Endothelial cell of umbilical vein (primary cell): ENCODE measurements around the gene CCDC186. TPM values are rescaled to one million over a fixed set of nuclear protein-coding genes. Genes with fewer than 3 reads are reported as not detected.

Source experiments
- BruUV-seq: library from RNA; stranded (reverse); fragments of 400-500 nt; replicated peaks from 2 replicates; lab custom pipeline; 2021; lab: Mats Ljungman, UMichigan
- CTCF ChIA-PET: fragments of 300-600, 350-600 bp; sonication (Branson Sonifier 250); formaldehyde crosslinking; loops from one replicate; lab custom pipeline; 2021; ENCODE audit warnings: antibody characterized with exemption, inconsistent platforms; lab: Charles Lee
- POLR2A ChIA-PET: fragments of 300-600, 350-600 bp; sonication (Branson Sonifier 250); formaldehyde crosslinking; loops from one replicate; lab custom pipeline; 2021; ENCODE audit warnings: antibody characterized with exemption, inconsistent platforms; lab: Charles Lee
- DNase-seq: peaks from one replicate; pipeline ENCODE4 v3.0.0-alpha.2; 2011; ENCODE audit warnings: low read depth, low spot score
- FAIRE-seq: peaks from 2 replicates; lab custom pipeline; 2011; peaks lifted over from hg19 to GRCh38; lab: Jason Lieb, UNC
- H2AFZ ChIP-seq: 2 replicates; pipeline ENCODE4 v1.6.0; 2012; ENCODE audit warnings: low read depth, low read length, control low read depth, inconsistent platforms
- H3K27ac ChIP-seq: 2 replicates; pipeline ENCODE4 v1.5.1; 2011; ENCODE audit warnings: low read depth, mild to moderate bottlenecking, control low read depth, low read length, moderate library complexity; ENCODE audit not compliant: insufficient read depth
- H3K27me3 ChIP-seq, 2 experiments: 2 replicates each; pipeline versions ENCODE4 v1.6.0 to v1.6.1; 2011; ENCODE audit warnings: low read length in 2 of 2, mixed read lengths in 1 of 2; ENCODE audit not compliant: control insufficient read depth in 2 of 2, insufficient read depth in 2 of 2
- H3K36me3 ChIP-seq, 2 experiments: 2 replicates in 1 of 2; 3 replicates in 1 of 2; pipeline ENCODE4 v1.5.1; 2011; ENCODE audit warnings: low read length in 2 of 2, mild to moderate bottlenecking in 1 of 2, moderate library complexity in 1 of 2; ENCODE audit not compliant: control insufficient read depth in 2 of 2, insufficient read depth in 2 of 2; ENCODE audit errors: extremely low read depth in 1 of 2
- H3K4me1 ChIP-seq: 3 replicates; pipeline ENCODE4 v1.5.1; 2011; ENCODE audit warnings: mild to moderate bottlenecking, low read length; ENCODE audit not compliant: control insufficient read depth, insufficient read depth; ENCODE audit errors: extremely low read depth
- H3K4me2 ChIP-seq: 2 replicates; pipeline ENCODE4 v1.6.1; 2011; ENCODE audit warnings: low read length, control low read depth, mixed read lengths; ENCODE audit not compliant: insufficient read depth
- H3K4me3 ChIP-seq, 3 experiments: fragments of 200-600 bp in 1 of 3; sonication (generic), shearing (Covaris generic) in 1 of 3; replicated peaks in 1 of 3; 2 replicates each; pipeline ENCODE4 v1.5.1; 2011 to 2016; ENCODE audit warnings: control low read depth in 3 of 3, low read length in 3 of 3, mild to moderate bottlenecking in 2 of 3, inconsistent platforms in 1 of 3, low read depth in 1 of 3, moderate library complexity in 1 of 3; ENCODE audit not compliant: insufficient read depth in 1 of 3
- H3K79me2 ChIP-seq: 2 replicates; pipeline ENCODE4 v1.6.0; 2012; ENCODE audit warnings: low read length, inconsistent platforms; ENCODE audit not compliant: control insufficient read depth, insufficient read depth
- H3K9ac ChIP-seq: replicated peaks from 2 replicates; pipeline ENCODE3; 2011; ENCODE audit warnings: low read length, control low read depth; ENCODE audit not compliant: insufficient read depth; ENCODE audit errors: extremely low read depth
- H3K9me1 ChIP-seq: replicated peaks from 3 replicates; pipeline ENCODE4 v1.6.0; 2011; ENCODE audit warnings: mild to moderate bottlenecking, low read length; ENCODE audit not compliant: control insufficient read depth, insufficient read depth; ENCODE audit errors: extremely low read depth
- H3K9me3 ChIP-seq: replicated peaks from 2 replicates; pipeline ENCODE4 v1.5.1; 2012; ENCODE audit warnings: low read length, inconsistent platforms; ENCODE audit not compliant: control insufficient read depth, insufficient read depth
- H4K20me1 ChIP-seq: replicated peaks from 2 replicates; pipeline ENCODE3; 2011; ENCODE audit warnings: mild to moderate bottlenecking, low read length; ENCODE audit not compliant: control insufficient read depth, insufficient read depth; ENCODE audit errors: extremely low read depth
- EZH2 ChIP-seq: IDR thresholded peaks from 2 replicates; pipeline ENCODE4 v1.6.1; 2012; ENCODE audit warnings: borderline replicate concordance, low read depth, mild to moderate bottlenecking, moderate library complexity, low read length, inconsistent platforms; ENCODE audit not compliant: severe bottlenecking
- FOS ChIP-seq: IDR thresholded peaks from 2 replicates; pipeline ENCODE4 v1.6.1; 2011; ENCODE audit warnings: mild to moderate bottlenecking, low read length, moderate library complexity, borderline replicate concordance; ENCODE audit not compliant: insufficient read depth
- GATA2 ChIP-seq: IDR thresholded peaks from 2 replicates; pipeline ENCODE4 v1.7.0; 2011; ENCODE audit warnings: low read depth, mild to moderate bottlenecking, moderate library complexity, mixed read lengths, low read length; ENCODE audit not compliant: insufficient read length, insufficient read depth
- JUN ChIP-seq: IDR thresholded peaks from 2 replicates; pipeline ENCODE4 v1.6.1; 2011; ENCODE audit warnings: borderline replicate concordance, low read depth; ENCODE audit not compliant: insufficient read length, insufficient read depth
- MAX ChIP-seq: IDR thresholded peaks from 2 replicates; pipeline ENCODE4 v1.6.1; 2011; ENCODE audit not compliant: insufficient read depth, insufficient read length
- MYC ChIP-seq: IDR thresholded peaks from one replicate; pipeline ENCODE4 v1.6.1; 2011; ENCODE audit warnings: mild to moderate bottlenecking, low read depth, low read length
- POLR2A ChIP-seq: IDR thresholded peaks from 2 replicates; pipeline ENCODE4 v1.6.1; 2012; ENCODE audit warnings: low read depth, mild to moderate bottlenecking, control low read depth, low read length
- POLR2AphosphoS5 ChIP-seq: IDR thresholded peaks from 2 replicates; pipeline ENCODE4 v1.6.1; 2012; ENCODE audit warnings: low read depth, mild to moderate bottlenecking, control low read depth, low read length, moderate library complexity; ENCODE audit not compliant: insufficient read depth
- dilution Hi-C: fragments of 300-500 bp; cut with MboI; formaldehyde crosslinking; loops from one replicate; pipeline ENCODE4 v1.15.0; 2019; ENCODE audit warnings: low sequenced_read_pairs; ENCODE audit not compliant: extremely low pct_ligation_motif_present
- intact Hi-C: fragments of 100-400 bp; cut with micrococcal nuclease; formaldehyde crosslinking; loops from one replicate; pipeline ENCODE4 v1.10.0; 2022
- polyA plus RNA-seq, 4 experiments: library from polyadenylated mRNA; depleted of rRNA in 3 of 4; stranded (reverse) in 3 of 4; unstranded in 1 of 4; fragments of >200 nt; gene quantifications; 2 replicates each; pipeline versions ENCODE4 v1.2.1 to v1.2.3, GENCODE V29; 2011 to 2012; ENCODE audit warnings: missing spikeins in 1 of 4
- total RNA-seq: library from RNA; stranded (reverse); gene quantifications from 2 replicates; pipeline ENCODE4 v1.2.3, GENCODE V29; 2021
- TF ChIP-seq, protein P1 (sequence below), 2 donors: IDR thresholded peaks; 1 replicate in 1 of 2; 2 replicates in 1 of 2; pipeline ENCODE4 v1.5.1; 2011; ENCODE audit warnings: low read length in 2 of 2, mild to moderate bottlenecking in 2 of 2, moderate library complexity in 2 of 2, control low read depth in 1 of 2, inconsistent platforms in 1 of 2, low read depth in 1 of 2; ENCODE audit not compliant: insufficient read depth in 1 of 2; ENCODE audit errors: extremely low read depth in 1 of 2

CCDC186 gene
- total and polyA plus RNA-seq, 2 donors (not counting 3 experiments of a cell fraction or from before 2014, with no cell fraction given) = 1.8 to 13.4 TPM

DNA sequence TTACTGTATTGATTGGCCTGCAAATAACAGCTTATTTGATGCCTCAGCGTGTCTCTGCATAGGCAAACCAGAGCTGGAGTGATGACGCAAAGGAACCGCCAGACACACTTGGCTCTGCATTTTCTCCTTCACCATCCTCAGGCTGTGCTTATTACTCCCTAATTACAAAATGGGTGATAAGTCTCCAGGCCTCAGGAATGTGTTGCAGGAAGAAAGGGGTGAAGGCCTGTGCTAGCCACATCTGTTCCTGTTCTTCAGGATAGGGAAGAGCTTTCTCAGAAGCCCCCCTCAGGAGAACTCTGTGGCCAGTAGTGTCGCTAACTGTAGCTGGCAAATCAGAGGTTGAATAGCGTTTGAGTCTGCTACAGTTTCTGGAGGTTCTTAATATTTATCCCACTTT is 10.3 kb upstream of the CCDC186 start:
- Histone ChIP-seq H3K9me3 (no peaks in the 10 kb centered on the region), H3K36me3 (no peaks in the 10 kb centered on the region), H3K27me3 (peaks cover 0 to 2% of the 10 kb centered on the region in 2 experiments), H3K79me2 (no peaks in the 10 kb centered on the region), H3K4me1 (no peaks in the 10 kb centered on the region), H3K9ac (no peak overlapping the region), H3K9me1 (no peaks in the 10 kb centered on the region), H2AFZ (no peak overlapping the region), H3K27ac (no peak overlapping the region), H4K20me1 (no peaks in the 10 kb centered on the region), H3K4me3 (no peak overlapping the region), H3K4me2 (no peak overlapping the region)
- POLR2A ChIA-PET = no interaction called here
- intact Hi-C loops = no loop called here
- no TSS peak for BruUV-seq
- TF ChIP-seq MYC = no peak
- no peak for TF ChIP-seq JUN
- no peak for TF ChIP-seq POLR2AphosphoS5
- TF ChIP-seq EZH2 = no peak
- no peak for TF ChIP-seq GATA2
- TF ChIP-seq, protein P1, sequence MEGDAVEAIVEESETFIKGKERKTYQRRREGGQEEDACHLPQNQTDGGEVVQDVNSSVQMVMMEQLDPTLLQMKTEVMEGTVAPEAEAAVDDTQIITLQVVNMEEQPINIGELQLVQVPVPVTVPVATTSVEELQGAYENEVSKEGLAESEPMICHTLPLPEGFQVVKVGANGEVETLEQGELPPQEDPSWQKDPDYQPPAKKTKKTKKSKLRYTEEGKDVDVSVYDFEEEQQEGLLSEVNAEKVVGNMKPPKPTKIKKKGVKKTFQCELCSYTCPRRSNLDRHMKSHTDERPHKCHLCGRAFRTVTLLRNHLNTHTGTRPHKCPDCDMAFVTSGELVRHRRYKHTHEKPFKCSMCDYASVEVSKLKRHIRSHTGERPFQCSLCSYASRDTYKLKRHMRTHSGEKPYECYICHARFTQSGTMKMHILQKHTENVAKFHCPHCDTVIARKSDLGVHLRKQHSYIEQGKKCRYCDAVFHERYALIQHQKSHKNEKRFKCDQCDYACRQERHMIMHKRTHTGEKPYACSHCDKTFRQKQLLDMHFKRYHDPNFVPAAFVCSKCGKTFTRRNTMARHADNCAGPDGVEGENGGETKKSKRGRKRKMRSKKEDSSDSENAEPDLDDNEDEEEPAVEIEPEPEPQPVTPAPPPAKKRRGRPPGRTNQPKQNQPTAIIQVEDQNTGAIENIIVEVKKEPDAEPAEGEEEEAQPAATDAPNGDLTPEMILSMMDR (IDR thresholded peaks at IDR 0.05; ENCODE audit: extremely low read depth in 1 of 2, insufficient read depth in 1 of 2, low read depth in 1 of 2, low read length in 2 of 2) = no peak
- no peak for TF ChIP-seq MAX
- TF ChIP-seq POLR2A = no peak
- no peak for TF ChIP-seq FOS
- dilution Hi-C loops = no loop called here
- DNase-seq (no peak), FAIRE-seq (no peak)
- CTCF ChIA-PET = no interaction called here
